ENCODE measurements around the gene CDHR5. TPM values are rescaled to one million over a fixed set of nuclear protein-coding genes. Genes with fewer than 3 reads are reported as not detected.

The CDHR5 gene, protein sequence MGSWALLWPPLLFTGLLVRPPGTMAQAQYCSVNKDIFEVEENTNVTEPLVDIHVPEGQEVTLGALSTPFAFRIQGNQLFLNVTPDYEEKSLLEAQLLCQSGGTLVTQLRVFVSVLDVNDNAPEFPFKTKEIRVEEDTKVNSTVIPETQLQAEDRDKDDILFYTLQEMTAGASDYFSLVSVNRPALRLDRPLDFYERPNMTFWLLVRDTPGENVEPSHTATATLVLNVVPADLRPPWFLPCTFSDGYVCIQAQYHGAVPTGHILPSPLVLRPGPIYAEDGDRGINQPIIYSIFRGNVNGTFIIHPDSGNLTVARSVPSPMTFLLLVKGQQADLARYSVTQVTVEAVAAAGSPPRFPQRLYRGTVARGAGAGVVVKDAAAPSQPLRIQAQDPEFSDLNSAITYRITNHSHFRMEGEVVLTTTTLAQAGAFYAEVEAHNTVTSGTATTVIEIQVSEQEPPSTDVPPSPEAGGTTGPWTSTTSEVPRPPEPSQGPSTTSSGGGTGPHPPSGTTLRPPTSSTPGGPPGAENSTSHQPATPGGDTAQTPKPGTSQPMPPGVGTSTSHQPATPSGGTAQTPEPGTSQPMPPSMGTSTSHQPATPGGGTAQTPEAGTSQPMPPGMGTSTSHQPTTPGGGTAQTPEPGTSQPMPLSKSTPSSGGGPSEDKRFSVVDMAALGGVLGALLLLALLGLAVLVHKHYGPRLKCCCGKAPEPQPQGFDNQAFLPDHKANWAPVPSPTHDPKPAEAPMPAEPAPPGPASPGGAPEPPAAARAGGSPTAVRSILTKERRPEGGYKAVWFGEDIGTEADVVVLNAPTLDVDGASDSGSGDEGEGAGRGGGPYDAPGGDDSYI
- polyA plus RNA-seq: under 1 TPM; 0.02 to 0.08 TPM

- H3K9me3 ChIP-seq (ENCODE audit: control insufficient read depth in 2 of 2, insufficient read depth in 1 of 2, low read depth in 1 of 2, low read length in 1 of 2): no peaks in the 10 kb centered on the region
- H3K4me3 ChIP-seq (ENCODE audit: low read depth in 1 of 2, low read length in 2 of 2): no peak within 1 kb of the TSS
- no peaks in the 10 kb centered on the region for H3K27me3 ChIP-seq (ENCODE audit: control insufficient read depth in 1 of 2, insufficient read depth in 2 of 2, low read length in 2 of 2)
- WGBS, 2 donors: 67 to 75% methylated on average over 33 of the region's 33 CpGs
- peaks cover 0 to 3% of the 10 kb centered on the region in 2 donors for H3K36me3 ChIP-seq (ENCODE audit: control insufficient read depth in 2 of 2, insufficient read depth in 2 of 2, low read length in 1 of 2)
- peaks cover 5 to 8% of the 10 kb centered on the region in 2 donors for H3K4me1 ChIP-seq (ENCODE audit: control insufficient read depth in 2 of 2, insufficient read depth in 2 of 2, low read length in 1 of 2)
- no peak within 1 kb of the TSS for H3K27ac ChIP-seq (ENCODE audit: low read depth in 2 of 2, low read length in 1 of 2)
These were observed at the start of gene CDHR5 for GRCh38 chr11:624705-625635. TSS of gene CDHR5 (minus strand) at chr11:624955. CDS start at chr11:624902, 53 bp downstream.

GRCh38 chr11:674406-674805, 49.7 kb upstream of the CDHR5 start:
- Histone ChIP-seq H3K4me3 (ENCODE audit: low read depth in 1 of 2, low read length in 2 of 2) (no peak overlapping the region), H3K27ac (ENCODE audit: low read depth in 2 of 2, low read length in 1 of 2) (no peak overlapping the region), H3K9me3 (ENCODE audit: control insufficient read depth in 2 of 2, insufficient read depth in 1 of 2, low read depth in 1 of 2, low read length in 1 of 2) (no peaks in the 10 kb centered on the region), H3K27me3 (ENCODE audit: control insufficient read depth in 1 of 2, insufficient read depth in 2 of 2, low read length in 2 of 2) (no peaks in the 10 kb centered on the region), H3K4me1 (ENCODE audit: control insufficient read depth in 2 of 2, insufficient read depth in 2 of 2, low read length in 1 of 2) (no peaks in the 10 kb centered on the region), H3K36me3 (ENCODE audit: control insufficient read depth in 2 of 2, insufficient read depth in 2 of 2, low read length in 1 of 2) (peaks cover 0 to 24% of the 10 kb centered on the region in 2 donors)
- 90 to 92% methylated on average over 17 of the region's 17 CpGs for WGBS, 2 donors

DNA sequence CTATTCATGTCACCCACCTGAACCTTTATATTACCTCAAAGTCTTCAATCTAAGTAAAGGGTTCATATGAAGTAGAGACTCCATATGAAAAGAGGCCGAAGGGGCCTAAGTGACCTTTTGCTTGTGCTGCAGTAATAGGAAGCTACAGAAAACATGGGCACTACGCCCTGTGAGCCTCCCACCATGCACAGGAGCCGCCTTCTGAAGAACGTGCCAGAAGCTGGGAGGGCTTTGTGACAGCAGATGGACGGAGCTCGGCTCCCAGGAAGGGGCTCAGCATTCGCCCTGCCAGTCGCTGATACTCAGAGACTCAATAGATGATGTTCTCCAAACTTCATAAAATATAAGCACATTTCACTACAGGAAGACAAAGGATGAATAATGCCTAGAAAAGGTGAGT, 49.1 kb upstream of the CDHR5 start:
- H3K4me1 ChIP-seq (ENCODE audit: control insufficient read depth in 2 of 2, insufficient read depth in 2 of 2, low read length in 1 of 2): no peaks in the 10 kb centered on the region
- H3K9me3 ChIP-seq (ENCODE audit: control insufficient read depth in 2 of 2, insufficient read depth in 1 of 2, low read depth in 1 of 2, low read length in 1 of 2): no peaks in the 10 kb centered on the region
- H3K27me3 ChIP-seq (ENCODE audit: control insufficient read depth in 1 of 2, insufficient read depth in 2 of 2, low read length in 2 of 2): no peaks in the 10 kb centered on the region
- H3K27ac ChIP-seq (ENCODE audit: low read depth in 2 of 2, low read length in 1 of 2): no peak overlapping the region
- no peak overlapping the region for H3K4me3 ChIP-seq (ENCODE audit: low read depth in 1 of 2, low read length in 2 of 2)
- peaks cover 0 to 23% of the 10 kb centered on the region in 2 donors for H3K36me3 ChIP-seq (ENCODE audit: control insufficient read depth in 2 of 2, insufficient read depth in 2 of 2, low read length in 1 of 2)
- WGBS, 2 donors: 92 to 93% methylated on average over 8 of the region's 8 CpGs

DNA sequence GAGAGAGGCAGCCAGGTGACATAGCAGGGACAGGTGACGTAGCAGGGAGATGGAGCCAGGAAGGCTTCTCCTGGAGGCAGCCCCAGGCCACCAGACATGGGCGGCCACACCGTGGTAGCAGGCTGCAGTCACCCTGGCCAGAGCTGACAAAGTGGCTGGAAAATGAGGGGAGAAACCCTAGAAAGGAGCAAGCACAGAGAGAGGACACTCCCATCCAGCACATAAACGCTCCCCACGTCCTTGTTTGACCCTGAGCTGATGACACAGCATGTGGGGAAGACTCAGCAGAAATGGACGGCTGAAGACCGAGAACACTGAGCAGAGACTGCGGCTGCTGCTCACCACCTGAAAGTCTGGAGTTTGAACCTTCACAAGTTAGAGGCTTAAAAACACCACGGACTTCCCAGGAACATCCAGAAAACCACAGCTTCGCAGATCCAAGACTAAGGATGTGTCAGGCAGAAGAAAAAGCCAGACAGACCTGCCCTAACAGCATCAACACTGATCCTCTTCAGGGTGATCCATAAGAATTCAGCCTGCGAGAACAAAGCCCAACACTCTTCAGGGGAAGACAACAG, 41.0 kb upstream of the CDHR5 start:
- no peaks in the 10 kb centered on the region for H3K9me3 ChIP-seq (ENCODE audit: control insufficient read depth in 2 of 2, insufficient read depth in 1 of 2, low read depth in 1 of 2, low read length in 1 of 2)
- peak overlapping the region; percentile 15 to 80 for H3K27ac ChIP-seq (ENCODE audit: low read depth in 2 of 2, low read length in 1 of 2)
- H3K27me3 ChIP-seq (ENCODE audit: control insufficient read depth in 1 of 2, insufficient read depth in 2 of 2, low read length in 2 of 2): no peaks in the 10 kb centered on the region
- WGBS, 2 donors: 50 to 59% methylated on average over 11 of the region's 11 CpGs
- peaks cover 3 to 6% of the 10 kb centered on the region in 2 donors for H3K4me1 ChIP-seq (ENCODE audit: control insufficient read depth in 2 of 2, insufficient read depth in 2 of 2, low read length in 1 of 2)
- H3K4me3 ChIP-seq (ENCODE audit: low read depth in 1 of 2, low read length in 2 of 2): no peak overlapping the region
- H3K36me3 ChIP-seq (ENCODE audit: control insufficient read depth in 2 of 2, insufficient read depth in 2 of 2, low read length in 1 of 2): peaks cover 0 to 17% of the 10 kb centered on the region in 2 donors

DNA sequence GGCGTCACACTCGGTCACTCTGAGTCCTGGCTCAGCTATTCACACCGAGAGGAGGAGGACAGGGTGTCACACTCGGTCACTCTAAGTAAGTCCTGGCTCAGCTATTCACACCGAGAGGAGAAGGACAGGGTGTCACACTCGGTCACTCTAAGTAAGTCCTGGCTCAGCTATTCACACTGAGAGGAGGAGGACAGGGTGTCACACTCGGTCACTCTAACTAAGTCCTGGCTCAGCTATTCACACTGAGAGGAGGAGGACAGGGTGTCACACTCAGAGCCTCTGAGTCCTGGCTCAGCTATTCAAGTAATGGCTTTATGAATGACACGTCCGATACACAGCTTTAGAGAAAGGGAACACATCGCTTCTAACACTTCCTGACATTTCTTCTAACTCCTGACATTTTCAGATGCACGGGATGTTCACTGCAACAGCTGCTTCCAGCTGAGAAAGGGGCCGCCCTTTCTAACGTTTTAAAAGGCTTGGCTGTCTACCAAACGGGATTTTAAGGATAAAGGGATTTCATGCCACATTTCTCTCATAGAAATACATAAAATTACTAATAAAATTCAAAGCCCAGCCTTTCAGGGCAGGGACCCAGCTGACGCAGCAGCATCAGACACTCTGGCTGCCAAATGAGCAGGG, 40.4 kb upstream of the CDHR5 start:
- no peaks in the 10 kb centered on the region for H3K27me3 ChIP-seq (ENCODE audit: control insufficient read depth in 1 of 2, insufficient read depth in 2 of 2, low read length in 2 of 2)
- no peak overlapping the region for H3K4me3 ChIP-seq (ENCODE audit: low read depth in 1 of 2, low read length in 2 of 2)
- WGBS, 2 donors: 58 to 73% methylated on average over 15 of the region's 15 CpGs
- H3K9me3 ChIP-seq (ENCODE audit: control insufficient read depth in 2 of 2, insufficient read depth in 1 of 2, low read depth in 1 of 2, low read length in 1 of 2): no peaks in the 10 kb centered on the region
- peaks cover 0 to 22% of the 10 kb centered on the region in 2 donors for H3K36me3 ChIP-seq (ENCODE audit: control insufficient read depth in 2 of 2, insufficient read depth in 2 of 2, low read length in 1 of 2)
- peak overlapping the region; percentile 15 to 80 for H3K27ac ChIP-seq (ENCODE audit: low read depth in 2 of 2, low read length in 1 of 2)
- H3K4me1 ChIP-seq (ENCODE audit: control insufficient read depth in 2 of 2, insufficient read depth in 2 of 2, low read length in 1 of 2): peaks cover 3 to 6% of the 10 kb centered on the region in 2 donors

GRCh38 chr11:662689-663274, 38.0 kb upstream of the CDHR5 start:
- Histone ChIP-seq H3K36me3 (ENCODE audit: control insufficient read depth in 2 of 2, insufficient read depth in 2 of 2, low read length in 1 of 2) (peaks cover 0 to 30% of the 10 kb centered on the region in 2 donors), H3K9me3 (ENCODE audit: control insufficient read depth in 2 of 2, insufficient read depth in 1 of 2, low read depth in 1 of 2, low read length in 1 of 2) (no peaks in the 10 kb centered on the region), H3K4me1 (ENCODE audit: control insufficient read depth in 2 of 2, insufficient read depth in 2 of 2, low read length in 1 of 2) (peaks cover 3 to 6% of the 10 kb centered on the region in 2 donors), H3K4me3 (ENCODE audit: low read depth in 1 of 2, low read length in 2 of 2) (no peak overlapping the region), H3K27ac (ENCODE audit: low read depth in 2 of 2, low read length in 1 of 2) (no peak overlapping the region), H3K27me3 (ENCODE audit: control insufficient read depth in 1 of 2, insufficient read depth in 2 of 2, low read length in 2 of 2) (no peaks in the 10 kb centered on the region)
- 57 to 61% methylated on average over 15 of the region's 15 CpGs for WGBS, 2 donors

DNA sequence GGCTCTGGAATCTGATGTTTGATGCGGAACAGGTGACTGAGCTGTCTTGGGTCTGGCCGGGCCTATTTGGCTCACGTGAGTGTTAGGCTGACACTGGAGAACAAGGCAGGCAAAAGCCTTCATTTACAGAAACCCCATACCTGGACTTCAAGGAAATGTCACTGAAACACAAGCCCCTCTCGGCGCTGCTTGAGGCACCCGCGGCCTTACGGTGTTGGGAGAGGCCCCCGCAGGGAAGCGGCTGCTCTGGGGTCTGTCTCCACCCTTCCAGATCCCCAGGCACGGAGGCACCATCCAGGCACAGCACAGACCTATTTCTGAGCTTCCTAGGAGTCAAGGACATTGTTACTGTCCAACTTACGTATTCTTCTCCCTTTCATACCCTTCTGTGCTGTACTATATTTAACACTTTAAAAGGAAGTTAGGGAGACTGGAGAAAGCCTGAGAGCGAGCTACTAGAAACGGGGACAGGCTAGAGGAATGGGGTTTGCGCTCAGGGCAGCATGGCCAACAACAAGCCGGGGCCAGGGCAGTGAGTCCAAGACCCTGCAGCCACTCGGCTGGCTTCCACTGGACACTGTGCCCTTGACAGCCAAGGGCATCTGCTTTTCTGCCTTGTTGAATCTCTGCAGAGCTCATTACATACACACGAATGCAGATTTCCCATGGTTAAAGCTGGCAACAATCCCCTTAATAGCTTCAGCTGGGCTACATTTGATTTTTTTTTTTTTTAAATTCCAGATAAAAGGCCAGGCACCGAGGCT, 36.1 kb upstream of the CDHR5 start:
- H3K36me3 ChIP-seq (ENCODE audit: control insufficient read depth in 2 of 2, insufficient read depth in 2 of 2, low read length in 1 of 2): peaks cover 0 to 31% of the 10 kb centered on the region in 2 donors

DNA sequence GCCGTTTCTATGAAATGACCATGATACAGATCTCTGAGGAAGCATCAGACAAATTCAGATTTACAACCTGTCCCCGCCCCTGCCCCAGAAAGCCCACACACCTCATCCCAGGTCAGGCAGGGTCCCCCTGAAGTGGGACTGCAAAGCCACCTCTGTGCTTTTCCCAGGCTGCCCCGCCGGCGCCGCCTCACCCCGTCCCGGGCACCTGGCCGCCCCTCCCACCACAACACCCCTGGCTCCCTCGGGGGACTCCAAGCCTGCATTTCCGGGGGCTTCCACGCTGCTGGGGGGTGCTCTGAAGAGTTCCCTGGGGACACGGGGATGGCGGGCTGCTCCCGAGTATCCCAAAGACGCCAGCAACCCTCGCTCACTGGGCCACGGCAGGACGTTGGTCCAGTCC, 35.5 kb upstream of the CDHR5 start:
- WGBS, 2 donors: 88 to 90% methylated on average over 19 of the region's 19 CpGs
- no peaks in the 10 kb centered on the region for H3K4me1 ChIP-seq (ENCODE audit: control insufficient read depth in 2 of 2, insufficient read depth in 2 of 2, low read length in 1 of 2)
- H3K27ac ChIP-seq (ENCODE audit: low read depth in 2 of 2, low read length in 1 of 2): no peak overlapping the region
- no peaks in the 10 kb centered on the region for H3K9me3 ChIP-seq (ENCODE audit: control insufficient read depth in 2 of 2, insufficient read depth in 1 of 2, low read depth in 1 of 2, low read length in 1 of 2)
- H3K4me3 ChIP-seq (ENCODE audit: low read depth in 1 of 2, low read length in 2 of 2): no peak overlapping the region
- peaks cover 0 to 30% of the 10 kb centered on the region in 2 donors for H3K36me3 ChIP-seq (ENCODE audit: control insufficient read depth in 2 of 2, insufficient read depth in 2 of 2, low read length in 1 of 2)
- H3K27me3 ChIP-seq (ENCODE audit: control insufficient read depth in 1 of 2, insufficient read depth in 2 of 2, low read length in 2 of 2): no peaks in the 10 kb centered on the region

More for the DNA sequence above, 36.1 kb upstream of the CDHR5 start:
- no peaks in the 10 kb centered on the region for H3K27me3 ChIP-seq (ENCODE audit: control insufficient read depth in 1 of 2, insufficient read depth in 2 of 2, low read length in 2 of 2)
- peaks cover 3 to 4% of the 10 kb centered on the region in 2 donors for H3K4me1 ChIP-seq (ENCODE audit: control insufficient read depth in 2 of 2, insufficient read depth in 2 of 2, low read length in 1 of 2)
- H3K27ac ChIP-seq (ENCODE audit: low read depth in 2 of 2, low read length in 1 of 2): no peak overlapping the region
- no peaks in the 10 kb centered on the region for H3K9me3 ChIP-seq (ENCODE audit: control insufficient read depth in 2 of 2, insufficient read depth in 1 of 2, low read depth in 1 of 2, low read length in 1 of 2)
- H3K4me3 ChIP-seq (ENCODE audit: low read depth in 1 of 2, low read length in 2 of 2): no peak overlapping the region
- 93 to 94% methylated on average over 19 of the region's 19 CpGs for WGBS, 2 donors
